ENCODE measurements around the gene EDC3. TPM values are rescaled to one million over a fixed set of nuclear protein-coding genes. Genes with fewer than 3 reads are reported as not detected.

Gene EDC3
- total and polyA plus RNA-seq, 9 of the 15 experiments (the other 6 are each of a cell fraction or from before 2014, with no cell fraction given), result 11.7 to 63.9 (median 32.8) TPM

DNA sequence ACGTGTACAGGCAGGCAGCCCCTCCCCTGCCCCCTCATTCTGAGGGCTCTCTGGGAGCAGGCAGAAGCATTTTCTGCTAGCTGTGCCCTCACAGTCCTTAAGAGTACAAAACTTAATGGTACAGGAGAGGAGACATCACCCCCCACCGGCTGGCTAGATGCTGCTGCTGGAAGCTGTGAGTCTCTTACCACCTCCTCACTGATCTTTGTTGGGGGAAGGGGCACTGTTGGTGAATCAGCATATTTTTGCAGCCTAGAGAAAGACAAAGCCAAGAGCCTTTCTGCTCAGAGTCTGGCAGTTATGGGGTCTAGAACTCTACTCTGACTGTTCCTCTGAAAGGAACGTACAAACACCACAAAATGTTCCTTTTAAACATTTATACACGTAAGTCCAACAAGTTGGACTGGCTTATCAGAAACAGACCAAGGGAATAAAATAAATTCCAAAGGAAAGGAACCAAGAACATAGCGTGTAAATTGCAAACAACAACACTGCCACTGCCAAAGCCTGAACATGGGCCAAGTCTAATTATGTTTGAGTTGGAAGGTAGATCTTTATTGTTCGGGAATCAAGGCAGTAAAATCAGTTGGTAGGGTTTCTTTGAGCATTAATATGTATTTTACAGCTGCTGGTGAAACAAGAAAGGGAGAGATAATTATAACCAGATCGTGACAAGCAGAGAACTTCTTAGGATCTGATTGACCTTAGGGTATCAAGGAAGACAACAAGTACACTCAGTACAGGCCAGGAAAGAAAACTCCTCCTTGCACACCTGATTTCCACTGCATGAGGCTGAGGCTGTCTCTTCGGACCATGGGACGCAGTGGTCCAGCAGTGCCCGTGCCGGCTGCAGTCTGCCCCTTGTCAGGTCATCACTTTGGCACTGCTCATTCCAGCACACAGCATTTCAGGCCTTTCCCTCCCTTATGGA, 52.8 kb downstream of the EDC3 start (continued):
- TF ChIP-seq, protein P1, sequence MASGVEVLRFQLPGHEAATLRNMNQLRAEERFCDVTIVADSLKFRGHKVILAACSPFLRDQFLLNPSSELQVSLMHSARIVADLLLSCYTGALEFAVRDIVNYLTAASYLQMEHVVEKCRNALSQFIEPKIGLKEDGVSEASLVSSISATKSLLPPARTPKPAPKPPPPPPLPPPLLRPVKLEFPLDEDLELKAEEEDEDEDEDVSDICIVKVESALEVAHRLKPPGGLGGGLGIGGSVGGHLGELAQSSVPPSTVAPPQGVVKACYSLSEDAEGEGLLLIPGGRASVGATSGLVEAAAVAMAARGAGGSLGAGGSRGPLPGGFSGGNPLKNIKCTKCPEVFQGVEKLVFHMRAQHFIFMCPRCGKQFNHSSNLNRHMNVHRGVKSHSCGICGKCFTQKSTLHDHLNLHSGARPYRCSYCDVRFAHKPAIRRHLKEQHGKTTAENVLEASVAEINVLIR (CRISPR knock-in tag; IDR thresholded peaks at IDR 0.05), result no peak
- TF ChIP-seq RBFOX2 (IDR thresholded peaks at IDR 0.05; ENCODE audit: low read depth, low read length) (no peak), ZNF316 (IDR thresholded peaks at IDR 0.05) (peak; percentile 95), RUNX1 (IDR thresholded peaks at IDR 0.05; ENCODE audit: low read depth) (no peak), JUND (IDR thresholded peaks at IDR 0.05; ENCODE audit: borderline replicate concordance, low read depth, low read length) (peak; percentile 11; the same call in 1 of the 2 replicates), JUND (tag; IDR thresholded peaks at IDR 0.05; ENCODE audit: borderline replicate concordance, low read depth, low read length) (no peak), BRD4 (IDR thresholded peaks at IDR 0.05) (no peak), DPF2 (IDR thresholded peaks at IDR 0.05) (0 out of 2 replicates have a peak, but pooled peaks have one; percentile 13), ELF2 (CRISPR knock-in tag; IDR thresholded peaks at IDR 0.05) (no peak), ZNF551 (CRISPR knock-in tag; IDR thresholded peaks at IDR 0.05) (no peak), ZNF830 (CRISPR knock-in tag; IDR thresholded peaks at IDR 0.05) (no peak), SMAD1 (IDR thresholded peaks at IDR 0.05; ENCODE audit: low read depth, low read length, partially characterized antibody) (no peak), EGR1 (conservative IDR thresholded peaks at IDR 0.05) (peak; percentile 18; the same call in 1 of the 2 replicates), ZZZ3 (IDR thresholded peaks at IDR 0.05) (no peak)
- TF ChIP-seq, protein P2, sequence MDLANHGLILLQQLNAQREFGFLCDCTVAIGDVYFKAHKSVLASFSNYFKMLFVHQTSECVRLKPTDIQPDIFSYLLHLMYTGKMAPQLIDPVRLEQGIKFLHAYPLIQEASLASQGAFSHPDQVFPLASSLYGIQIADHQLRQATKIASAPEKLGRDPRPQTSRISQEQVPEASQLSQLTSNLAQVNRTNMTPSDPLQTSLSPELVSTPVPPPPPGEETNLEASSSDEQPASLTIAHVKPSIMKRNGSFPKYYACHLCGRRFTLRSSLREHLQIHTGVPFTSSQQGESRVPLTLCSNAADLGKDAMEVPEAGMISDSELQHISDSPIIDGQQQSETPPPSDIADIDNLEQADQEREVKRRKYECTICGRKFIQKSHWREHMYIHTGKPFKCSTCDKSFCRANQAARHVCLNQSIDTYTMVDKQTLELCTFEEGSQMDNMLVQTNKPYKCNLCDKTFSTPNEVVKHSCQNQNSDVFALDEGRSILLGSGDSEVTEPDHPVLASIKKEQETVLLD (IDR thresholded peaks at IDR 0.05), result no peak
- TF ChIP-seq, protein P3, sequence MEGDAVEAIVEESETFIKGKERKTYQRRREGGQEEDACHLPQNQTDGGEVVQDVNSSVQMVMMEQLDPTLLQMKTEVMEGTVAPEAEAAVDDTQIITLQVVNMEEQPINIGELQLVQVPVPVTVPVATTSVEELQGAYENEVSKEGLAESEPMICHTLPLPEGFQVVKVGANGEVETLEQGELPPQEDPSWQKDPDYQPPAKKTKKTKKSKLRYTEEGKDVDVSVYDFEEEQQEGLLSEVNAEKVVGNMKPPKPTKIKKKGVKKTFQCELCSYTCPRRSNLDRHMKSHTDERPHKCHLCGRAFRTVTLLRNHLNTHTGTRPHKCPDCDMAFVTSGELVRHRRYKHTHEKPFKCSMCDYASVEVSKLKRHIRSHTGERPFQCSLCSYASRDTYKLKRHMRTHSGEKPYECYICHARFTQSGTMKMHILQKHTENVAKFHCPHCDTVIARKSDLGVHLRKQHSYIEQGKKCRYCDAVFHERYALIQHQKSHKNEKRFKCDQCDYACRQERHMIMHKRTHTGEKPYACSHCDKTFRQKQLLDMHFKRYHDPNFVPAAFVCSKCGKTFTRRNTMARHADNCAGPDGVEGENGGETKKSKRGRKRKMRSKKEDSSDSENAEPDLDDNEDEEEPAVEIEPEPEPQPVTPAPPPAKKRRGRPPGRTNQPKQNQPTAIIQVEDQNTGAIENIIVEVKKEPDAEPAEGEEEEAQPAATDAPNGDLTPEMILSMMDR (IDR thresholded peaks at IDR 0.05 in 2 of 3, conservative IDR thresholded peaks at IDR 0.05 in 1 of 3; ENCODE audit: insufficient read depth in 2 of 3, low read depth in 1 of 3, low read length in 3 of 3), result 0 out of 6 replicates have a peak, but pooled peaks of 1 of the 3 experiments have one; percentile 6
- TF ChIP-seq, protein P4, sequence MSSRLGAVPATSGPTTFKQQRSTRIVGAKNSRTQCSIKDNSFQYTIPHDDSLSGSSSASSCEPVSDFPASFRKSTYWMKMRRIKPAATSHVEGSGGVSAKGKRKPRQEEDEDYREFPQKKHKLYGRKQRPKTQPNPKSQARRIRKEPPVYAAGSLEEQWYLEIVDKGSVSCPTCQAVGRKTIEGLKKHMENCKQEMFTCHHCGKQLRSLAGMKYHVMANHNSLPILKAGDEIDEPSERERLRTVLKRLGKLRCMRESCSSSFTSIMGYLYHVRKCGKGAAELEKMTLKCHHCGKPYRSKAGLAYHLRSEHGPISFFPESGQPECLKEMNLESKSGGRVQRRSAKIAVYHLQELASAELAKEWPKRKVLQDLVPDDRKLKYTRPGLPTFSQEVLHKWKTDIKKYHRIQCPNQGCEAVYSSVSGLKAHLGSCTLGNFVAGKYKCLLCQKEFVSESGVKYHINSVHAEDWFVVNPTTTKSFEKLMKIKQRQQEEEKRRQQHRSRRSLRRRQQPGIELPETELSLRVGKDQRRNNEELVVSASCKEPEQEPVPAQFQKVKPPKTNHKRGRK (tag; IDR thresholded peaks at IDR 0.05), result no peak
- TF ChIP-seq, protein P5, sequence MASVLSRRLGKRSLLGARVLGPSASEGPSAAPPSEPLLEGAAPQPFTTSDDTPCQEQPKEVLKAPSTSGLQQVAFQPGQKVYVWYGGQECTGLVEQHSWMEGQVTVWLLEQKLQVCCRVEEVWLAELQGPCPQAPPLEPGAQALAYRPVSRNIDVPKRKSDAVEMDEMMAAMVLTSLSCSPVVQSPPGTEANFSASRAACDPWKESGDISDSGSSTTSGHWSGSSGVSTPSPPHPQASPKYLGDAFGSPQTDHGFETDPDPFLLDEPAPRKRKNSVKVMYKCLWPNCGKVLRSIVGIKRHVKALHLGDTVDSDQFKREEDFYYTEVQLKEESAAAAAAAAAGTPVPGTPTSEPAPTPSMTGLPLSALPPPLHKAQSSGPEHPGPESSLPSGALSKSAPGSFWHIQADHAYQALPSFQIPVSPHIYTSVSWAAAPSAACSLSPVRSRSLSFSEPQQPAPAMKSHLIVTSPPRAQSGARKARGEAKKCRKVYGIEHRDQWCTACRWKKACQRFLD (CRISPR knock-in tag; IDR thresholded peaks at IDR 0.05), result no peak
- TF ChIP-seq, protein P6, sequence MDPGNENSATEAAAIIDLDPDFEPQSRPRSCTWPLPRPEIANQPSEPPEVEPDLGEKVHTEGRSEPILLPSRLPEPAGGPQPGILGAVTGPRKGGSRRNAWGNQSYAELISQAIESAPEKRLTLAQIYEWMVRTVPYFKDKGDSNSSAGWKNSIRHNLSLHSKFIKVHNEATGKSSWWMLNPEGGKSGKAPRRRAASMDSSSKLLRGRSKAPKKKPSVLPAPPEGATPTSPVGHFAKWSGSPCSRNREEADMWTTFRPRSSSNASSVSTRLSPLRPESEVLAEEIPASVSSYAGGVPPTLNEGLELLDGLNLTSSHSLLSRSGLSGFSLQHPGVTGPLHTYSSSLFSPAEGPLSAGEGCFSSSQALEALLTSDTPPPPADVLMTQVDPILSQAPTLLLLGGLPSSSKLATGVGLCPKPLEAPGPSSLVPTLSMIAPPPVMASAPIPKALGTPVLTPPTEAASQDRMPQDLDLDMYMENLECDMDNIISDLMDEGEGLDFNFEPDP (CRISPR knock-in tag; IDR thresholded peaks at IDR 0.05), result no peak

All from K562 (cell line).